ENCODE data around the gene SOX1. TPM values are rescaled to one million over a fixed set of nuclear protein-coding genes. Genes with fewer than 3 reads are reported as not detected.

The SOX1 gene
- total RNA-seq, 1 experiment from 2014 or later, result not detected

DNA sequence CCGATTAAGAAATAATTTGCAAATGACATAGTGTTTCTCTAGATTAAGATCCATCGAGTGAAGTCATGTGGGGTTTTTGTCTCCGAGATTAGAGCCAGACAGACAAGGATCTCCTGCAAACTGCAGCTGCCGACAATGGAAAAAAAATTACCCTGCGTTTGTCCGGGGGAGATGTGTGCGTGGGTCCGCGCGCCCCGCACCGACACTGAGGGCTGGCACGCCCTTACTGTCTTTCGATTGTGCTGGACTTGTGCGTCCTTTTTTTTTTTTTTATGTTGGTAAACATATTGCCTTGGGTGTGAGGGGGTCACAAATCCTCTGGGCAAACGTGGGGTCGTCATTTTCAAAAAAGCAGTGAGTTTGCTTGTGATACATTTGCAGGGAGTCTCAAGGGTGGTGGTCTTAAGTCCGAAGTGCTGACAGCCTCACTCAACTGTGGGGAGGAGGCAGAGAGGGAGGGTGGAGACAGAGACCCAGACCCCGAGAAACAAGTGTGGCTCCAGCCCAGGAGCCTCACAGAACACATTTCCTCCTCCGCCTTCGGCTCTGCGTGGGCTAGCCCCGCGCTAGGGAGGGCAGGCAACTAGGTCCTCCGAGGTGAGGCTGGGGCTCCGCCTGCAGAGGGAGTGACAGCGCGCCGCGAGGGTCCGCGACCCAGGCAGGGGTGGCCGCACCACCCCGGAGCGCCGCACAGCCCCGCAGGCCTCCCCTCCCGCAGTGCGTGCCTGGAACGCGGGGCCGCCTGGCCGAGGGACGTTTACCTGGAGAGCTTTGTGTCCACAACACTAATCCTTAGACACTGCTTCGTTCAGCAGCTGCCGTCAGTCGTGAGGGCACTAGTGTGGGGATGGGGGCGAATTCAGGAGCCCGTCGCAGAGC, 11.7 kb upstream of the SOX1 start:
- peaks cover 99% of the 10 kb centered on the region for H3K27me3 ChIP-seq (ENCODE audit: control insufficient read depth, insufficient read depth, low read length)
- peak; percentile 82 for DNase-seq
- H3K36me3 ChIP-seq (replicated peaks; ENCODE audit: control insufficient read depth, insufficient read depth, low read length), result no peaks in the 10 kb centered on the region
- no peak overlapping the region for H3K4me3 ChIP-seq (ENCODE audit: insufficient read depth, low read depth, low read length)

DNA sequence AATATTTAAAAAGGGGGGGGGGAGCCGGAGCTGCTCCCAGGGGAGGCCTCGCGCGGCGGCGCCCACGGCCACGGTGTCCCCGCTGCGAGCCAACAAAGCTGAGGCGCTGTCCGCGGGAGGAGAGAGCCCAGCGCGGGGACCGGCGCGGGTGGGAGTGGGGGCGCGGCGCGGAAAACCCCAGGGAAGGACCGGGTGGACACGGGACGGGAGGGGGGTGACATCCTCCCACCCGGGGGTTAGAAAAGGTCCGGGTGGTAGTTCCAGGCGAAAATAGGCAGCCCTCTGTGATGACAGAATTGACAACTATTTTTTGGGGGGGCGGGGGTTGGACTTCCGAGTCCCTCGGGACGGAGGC, 11.1 kb upstream of the SOX1 start:
- H3K4me3 ChIP-seq (ENCODE audit: insufficient read depth, low read depth, low read length), result no peak overlapping the region
- H3K27me3 ChIP-seq (ENCODE audit: control insufficient read depth, insufficient read depth, low read length), result peaks cover 100% of the 10 kb centered on the region
- DNase-seq, result no peak
- H3K36me3 ChIP-seq (replicated peaks; ENCODE audit: control insufficient read depth, insufficient read depth, low read length), result no peaks in the 10 kb centered on the region

DNA sequence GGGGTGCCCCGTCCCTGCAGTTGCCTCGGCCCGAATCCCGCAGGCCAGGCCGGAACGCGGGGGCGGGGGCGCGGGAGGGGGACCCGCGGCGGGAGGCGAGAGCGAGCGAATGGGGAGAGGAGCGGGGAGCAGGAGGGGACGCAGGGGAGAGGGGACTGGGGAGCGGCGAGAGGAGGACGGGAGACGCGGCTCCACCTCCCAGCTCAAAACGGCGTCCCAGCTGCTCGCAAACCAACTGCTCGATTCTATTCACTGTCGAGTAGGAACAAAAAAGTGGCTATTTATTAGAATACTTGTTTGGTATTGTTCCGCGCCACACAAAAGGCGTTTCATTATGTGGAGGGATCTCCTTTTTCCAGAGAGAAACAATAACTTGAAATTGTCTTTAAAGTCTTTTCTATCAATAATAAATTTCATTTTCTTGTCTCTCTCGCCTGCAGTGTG, 10.6 kb upstream of the SOX1 start:
- peak; percentile 97 for DNase-seq
- no peak overlapping the region; the same call in 1 of the 2 replicates for H3K4me3 ChIP-seq (ENCODE audit: insufficient read depth, low read depth, low read length)
- peaks cover 100% of the 10 kb centered on the region for H3K27me3 ChIP-seq (ENCODE audit: control insufficient read depth, insufficient read depth, low read length)
- no peaks in the 10 kb centered on the region for H3K36me3 ChIP-seq (replicated peaks; ENCODE audit: control insufficient read depth, insufficient read depth, low read length)

DNA sequence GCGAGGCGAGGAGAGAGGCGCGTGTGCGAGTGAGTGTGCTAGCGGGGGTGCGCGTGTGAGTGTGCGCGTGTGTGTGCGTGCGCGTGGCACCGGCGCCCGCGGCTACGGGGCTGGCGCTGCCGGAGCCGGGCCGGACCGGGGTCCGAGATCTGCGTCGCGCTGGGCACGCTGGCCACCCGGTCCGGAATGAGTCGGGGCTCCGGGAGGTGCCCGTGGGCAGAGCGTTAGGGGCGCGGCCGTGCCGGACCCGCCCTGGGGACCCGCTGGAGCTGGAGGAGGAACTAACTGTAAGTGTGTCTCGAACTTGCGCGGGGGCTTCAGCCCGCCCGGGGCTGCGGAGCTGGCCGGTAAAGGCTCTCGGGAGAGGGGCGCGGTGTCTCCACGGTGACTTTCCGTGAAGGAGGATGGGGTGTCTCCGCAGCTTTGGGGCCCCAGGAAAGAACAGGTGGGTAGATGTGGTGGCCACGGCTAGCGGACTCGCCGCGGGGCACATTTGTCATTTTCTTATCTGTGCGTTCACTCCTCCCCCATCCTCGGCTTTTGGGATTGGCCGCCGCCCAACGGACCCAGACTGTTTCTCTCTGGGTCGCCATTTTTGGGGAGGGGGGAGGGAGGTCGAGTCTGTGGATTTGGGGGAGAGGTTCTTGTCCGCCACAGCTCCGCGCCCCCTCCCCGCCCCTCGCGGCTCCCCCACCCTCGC, 10.1 kb upstream of the SOX1 start:
- no peaks in the 10 kb centered on the region for H3K36me3 ChIP-seq (replicated peaks; ENCODE audit: control insufficient read depth, insufficient read depth, low read length)
- H3K27me3 ChIP-seq (ENCODE audit: control insufficient read depth, insufficient read depth, low read length), result peaks cover 100% of the 10 kb centered on the region
- peak overlapping the region; percentile 22 for H3K4me3 ChIP-seq (ENCODE audit: insufficient read depth, low read depth, low read length)
- DNase-seq, result peak; percentile 88

DNA sequence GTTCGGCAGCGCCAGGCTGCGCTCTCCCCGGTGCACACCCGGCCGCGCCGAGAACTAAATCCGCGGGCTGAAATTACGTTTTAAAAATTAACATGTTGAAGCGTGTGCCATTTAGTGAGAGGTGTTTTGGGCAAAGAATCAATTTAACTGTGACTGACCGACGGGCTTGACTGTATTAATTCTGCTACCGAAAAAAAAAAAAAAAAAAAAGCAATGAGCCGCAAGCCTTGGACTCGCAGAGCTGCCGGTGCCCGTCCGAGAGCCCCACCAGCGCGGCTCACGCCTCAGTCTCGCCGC, 9.6 kb upstream of the SOX1 start:
- no peaks in the 10 kb centered on the region for H3K36me3 ChIP-seq (replicated peaks; ENCODE audit: control insufficient read depth, insufficient read depth, low read length)
- peaks cover 100% of the 10 kb centered on the region for H3K27me3 ChIP-seq (ENCODE audit: control insufficient read depth, insufficient read depth, low read length)
- H3K4me3 ChIP-seq (ENCODE audit: insufficient read depth, low read depth, low read length), result peak overlapping the region; percentile 12; the same call in 1 of the 2 replicates
- no peak for DNase-seq

DNA sequence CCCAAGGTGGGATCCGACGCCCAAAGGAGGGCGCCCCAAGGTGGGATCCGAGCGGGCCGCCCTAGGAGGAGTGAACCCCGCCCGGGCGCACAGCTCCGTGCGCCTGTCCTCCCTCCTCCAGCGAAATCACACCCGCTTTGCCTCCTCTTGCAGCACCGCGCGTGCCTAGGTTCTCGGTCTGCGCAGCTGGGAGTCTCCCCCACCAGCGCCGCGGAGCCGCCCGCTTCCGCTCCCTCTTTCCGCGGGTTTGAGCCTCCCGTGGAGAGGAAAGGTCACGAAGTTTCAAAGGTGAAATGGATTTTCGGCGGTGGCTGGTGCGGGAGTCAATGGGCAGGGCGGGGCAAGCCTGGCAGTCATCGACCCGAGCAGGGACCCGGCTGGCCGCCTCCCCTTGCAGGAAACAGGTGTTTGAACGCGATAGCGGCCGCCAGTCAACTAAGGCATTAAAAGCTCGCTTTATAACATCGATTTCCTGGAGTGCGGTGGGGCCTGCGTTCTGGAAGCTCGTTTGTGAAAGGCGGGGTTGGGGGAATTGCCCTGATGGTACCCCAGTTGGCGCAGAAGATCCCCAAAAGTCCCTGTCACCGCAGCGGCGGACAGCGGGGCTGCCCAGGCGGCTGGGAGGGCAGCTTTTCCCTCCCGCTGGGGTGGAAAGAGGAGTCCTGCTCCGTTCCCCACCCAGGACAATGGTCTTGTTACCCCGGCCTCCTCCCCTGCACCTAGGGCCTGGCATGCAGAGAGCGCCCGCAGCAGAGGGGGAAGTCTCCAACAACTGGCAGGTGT, 9.0 kb upstream of the SOX1 start:
- peak; percentile 87 for DNase-seq
- peaks cover 100% of the 10 kb centered on the region for H3K27me3 ChIP-seq (ENCODE audit: control insufficient read depth, insufficient read depth, low read length)
- peak overlapping the region; percentile 12; the same call in 1 of the 2 replicates for H3K4me3 ChIP-seq (ENCODE audit: insufficient read depth, low read depth, low read length)
- no peaks in the 10 kb centered on the region for H3K36me3 ChIP-seq (replicated peaks; ENCODE audit: control insufficient read depth, insufficient read depth, low read length)

DNA sequence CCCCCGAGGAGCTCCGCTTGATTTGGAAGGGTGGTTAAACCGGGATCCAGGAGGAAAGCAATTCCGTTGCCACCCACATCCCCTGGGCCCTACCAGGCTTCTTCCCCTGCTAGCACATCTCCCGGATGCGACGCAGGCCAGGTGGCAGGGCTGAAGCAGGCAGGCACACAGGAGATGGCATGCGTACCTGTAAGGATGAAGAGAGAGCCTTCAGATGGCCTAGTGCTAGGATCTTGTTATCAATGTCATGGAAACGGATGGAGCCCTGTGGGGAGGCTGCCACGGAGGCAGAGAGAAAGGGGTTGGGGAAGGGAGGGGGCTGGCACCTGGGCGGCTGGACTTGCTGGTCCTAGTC, 8.5 kb upstream of the SOX1 start:
- no peak overlapping the region for H3K4me3 ChIP-seq (ENCODE audit: insufficient read depth, low read depth, low read length)
- H3K27me3 ChIP-seq (ENCODE audit: control insufficient read depth, insufficient read depth, low read length), result peaks cover 100% of the 10 kb centered on the region
- DNase-seq, result peak; percentile 75
- no peaks in the 10 kb centered on the region for H3K36me3 ChIP-seq (replicated peaks; ENCODE audit: control insufficient read depth, insufficient read depth, low read length)

DNA sequence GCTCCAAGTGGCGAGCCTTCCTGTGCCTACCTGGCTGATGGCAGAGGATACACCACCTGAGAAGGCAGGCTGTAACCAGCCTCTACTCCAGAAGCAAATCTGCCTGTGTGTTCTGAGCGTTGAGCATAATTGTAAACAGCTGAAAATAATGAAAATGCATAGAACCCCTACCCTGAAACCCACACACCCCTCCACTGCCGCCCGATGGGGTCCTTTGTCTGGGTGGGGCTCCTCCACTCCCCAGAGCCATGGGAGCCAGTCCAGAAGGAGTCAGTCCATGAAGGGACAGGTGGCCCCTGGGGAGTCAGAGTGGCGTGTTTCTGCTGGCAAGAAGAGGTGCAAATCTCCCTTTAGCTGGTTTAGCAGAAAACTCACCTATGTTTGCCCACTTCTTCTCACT, 8.0 kb upstream of the SOX1 start:
- no peaks in the 10 kb centered on the region for H3K36me3 ChIP-seq (replicated peaks; ENCODE audit: control insufficient read depth, insufficient read depth, low read length)
- no peak overlapping the region for H3K4me3 ChIP-seq (ENCODE audit: insufficient read depth, low read depth, low read length)

DNA sequence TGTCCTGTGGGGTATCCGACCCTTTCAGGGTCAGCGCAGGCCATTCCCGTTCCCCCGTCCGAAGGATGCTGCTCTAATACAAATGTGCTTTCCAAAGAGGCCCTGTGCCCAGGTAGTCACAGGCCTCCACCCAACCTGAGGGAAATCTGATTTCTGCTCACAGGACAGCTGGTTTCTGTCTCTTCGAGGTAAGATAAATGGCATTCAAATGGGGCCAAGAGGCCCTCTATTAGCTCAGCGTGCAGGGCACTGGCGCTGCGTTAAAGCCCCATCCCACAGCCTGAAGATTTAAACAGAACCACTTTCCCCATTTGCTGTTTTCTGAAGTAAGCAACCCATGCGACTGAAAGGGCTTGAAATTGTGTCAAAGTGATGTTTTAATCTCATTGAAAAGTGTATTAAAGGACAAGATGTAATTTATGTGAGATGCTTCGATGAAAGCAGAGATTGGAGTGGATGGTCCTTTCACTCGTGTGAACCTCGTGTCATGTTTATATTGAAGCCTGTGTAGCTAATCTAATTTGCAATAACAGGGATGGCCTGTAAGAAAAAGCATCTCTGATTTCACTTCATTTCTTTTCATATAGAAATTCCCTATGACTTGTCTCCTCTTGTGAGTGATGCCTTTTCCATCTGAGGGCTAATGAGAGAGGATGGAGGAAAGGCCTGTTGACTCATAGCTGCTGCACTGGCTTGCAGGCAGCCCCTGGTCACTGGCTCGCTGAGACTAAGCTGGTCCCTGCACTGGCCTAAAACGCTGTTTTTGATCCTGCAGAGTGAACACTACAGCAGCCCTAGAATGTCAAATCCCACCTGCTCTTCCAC, 7.3 kb upstream of the SOX1 start:
- DNase-seq, result peak; percentile 47
- Histone ChIP-seq H3K36me3 (replicated peaks; ENCODE audit: control insufficient read depth, insufficient read depth, low read length) (no peaks in the 10 kb centered on the region), H3K27me3 (ENCODE audit: control insufficient read depth, insufficient read depth, low read length) (peaks cover 100% of the 10 kb centered on the region), H3K4me3 (ENCODE audit: insufficient read depth, low read depth, low read length) (no peak overlapping the region)

More for the DNA sequence above, 8.0 kb upstream of the SOX1 start:
- peaks cover 100% of the 10 kb centered on the region for H3K27me3 ChIP-seq (ENCODE audit: control insufficient read depth, insufficient read depth, low read length)
- no peak for DNase-seq

DNA sequence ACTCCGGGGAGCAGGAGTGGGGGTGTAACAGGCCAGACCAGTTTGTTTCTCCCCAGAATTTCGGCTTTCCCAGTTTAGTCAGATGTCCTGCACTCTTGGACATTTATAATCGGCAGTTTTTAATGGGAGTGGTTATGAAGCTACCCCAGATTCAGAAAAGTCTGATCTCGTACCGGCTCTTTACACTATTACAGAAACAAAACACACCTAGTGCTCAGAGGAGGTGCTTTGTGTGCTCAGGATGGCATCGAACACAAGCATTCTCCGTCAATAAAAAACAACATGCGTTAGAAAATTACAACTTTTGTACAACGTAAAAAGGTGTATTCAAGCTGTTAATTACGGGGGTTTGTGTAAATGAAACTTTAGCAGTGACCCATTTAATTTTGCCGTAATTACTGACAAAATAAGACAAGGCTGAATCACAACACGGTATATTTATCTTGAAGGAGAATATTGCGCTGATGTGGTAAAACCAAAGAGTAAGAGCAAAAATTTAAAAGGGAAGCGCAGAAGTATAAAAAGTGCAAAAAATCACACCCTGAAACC, 6.6 kb upstream of the SOX1 start:
- no peak overlapping the region for H3K4me3 ChIP-seq (ENCODE audit: insufficient read depth, low read depth, low read length)

DNA sequence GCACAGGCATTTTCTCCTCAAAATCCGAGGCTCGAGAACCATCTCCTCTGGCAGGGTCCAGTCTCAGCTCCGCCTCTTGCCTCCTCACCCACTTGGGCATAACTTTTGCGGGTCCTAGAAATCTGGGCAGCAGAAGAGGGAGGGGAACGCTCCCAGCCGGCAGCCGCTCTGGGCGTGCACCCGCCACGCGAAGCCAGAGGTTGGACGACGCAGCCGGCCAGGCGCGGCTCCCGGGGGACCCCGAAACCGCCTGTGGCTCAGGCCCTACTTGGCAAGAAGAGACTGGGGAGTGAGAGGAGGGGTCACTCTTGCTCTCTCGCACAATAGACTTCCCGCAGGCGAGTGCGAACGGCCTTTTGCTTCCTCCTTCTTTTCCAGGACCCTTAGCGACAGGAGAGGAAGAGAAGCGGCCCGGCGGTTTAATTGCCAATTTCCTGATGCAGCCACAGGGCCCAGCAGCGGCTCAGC, 6.0 kb upstream of the SOX1 start:
- Histone ChIP-seq H3K36me3 (replicated peaks; ENCODE audit: control insufficient read depth, insufficient read depth, low read length) (no peaks in the 10 kb centered on the region), H3K27me3 (ENCODE audit: control insufficient read depth, insufficient read depth, low read length) (peaks cover 100% of the 10 kb centered on the region), H3K4me3 (ENCODE audit: insufficient read depth, low read depth, low read length) (no peak overlapping the region)
- DNase-seq, result peak; percentile 78

More for the DNA sequence above, 6.6 kb upstream of the SOX1 start:
- H3K27me3 ChIP-seq (ENCODE audit: control insufficient read depth, insufficient read depth, low read length), result peaks cover 100% of the 10 kb centered on the region
- no peak for DNase-seq
- H3K36me3 ChIP-seq (replicated peaks; ENCODE audit: control insufficient read depth, insufficient read depth, low read length), result no peaks in the 10 kb centered on the region

DNA sequence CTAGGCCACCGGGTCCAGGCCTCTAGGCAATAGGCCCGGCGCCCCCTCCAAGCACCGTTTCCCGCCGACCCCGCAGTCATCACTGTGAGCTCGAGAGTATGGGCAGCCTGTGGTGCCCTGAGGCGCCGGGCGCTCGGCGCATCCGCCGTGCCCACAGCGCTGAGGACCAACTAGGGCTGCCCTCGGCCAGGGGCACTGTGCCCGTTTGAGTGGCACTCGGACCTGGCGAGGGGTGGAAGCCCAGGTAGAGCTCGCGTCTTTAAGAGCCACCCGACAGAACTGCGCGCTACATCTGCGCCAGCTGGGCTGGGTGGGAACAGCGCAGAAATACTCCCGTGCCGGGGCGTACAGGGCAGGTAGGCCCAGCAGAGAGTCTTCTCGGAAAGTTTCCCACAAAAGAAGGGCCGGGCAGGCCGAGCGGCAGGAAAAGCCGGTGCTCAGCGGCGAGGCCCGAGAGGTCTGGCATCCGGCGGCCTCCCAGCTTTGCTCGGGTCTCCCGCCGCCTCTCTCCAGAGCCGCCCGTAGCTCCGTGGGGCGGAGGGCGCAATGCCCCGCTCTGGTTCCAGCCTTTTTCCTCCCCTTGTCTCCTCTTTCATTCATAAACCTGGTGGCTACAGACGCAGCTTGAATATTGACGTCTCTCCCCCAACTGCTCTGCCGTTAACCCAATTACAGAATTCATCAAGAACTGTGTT, 5.4 kb upstream of the SOX1 start:
- Histone ChIP-seq H3K27me3 (ENCODE audit: control insufficient read depth, insufficient read depth, low read length) (peaks cover 99% of the 10 kb centered on the region), H3K36me3 (replicated peaks; ENCODE audit: control insufficient read depth, insufficient read depth, low read length) (no peaks in the 10 kb centered on the region), H3K4me3 (ENCODE audit: insufficient read depth, low read depth, low read length) (no peak overlapping the region)
- DNase-seq, result peak; percentile 84

DNA sequence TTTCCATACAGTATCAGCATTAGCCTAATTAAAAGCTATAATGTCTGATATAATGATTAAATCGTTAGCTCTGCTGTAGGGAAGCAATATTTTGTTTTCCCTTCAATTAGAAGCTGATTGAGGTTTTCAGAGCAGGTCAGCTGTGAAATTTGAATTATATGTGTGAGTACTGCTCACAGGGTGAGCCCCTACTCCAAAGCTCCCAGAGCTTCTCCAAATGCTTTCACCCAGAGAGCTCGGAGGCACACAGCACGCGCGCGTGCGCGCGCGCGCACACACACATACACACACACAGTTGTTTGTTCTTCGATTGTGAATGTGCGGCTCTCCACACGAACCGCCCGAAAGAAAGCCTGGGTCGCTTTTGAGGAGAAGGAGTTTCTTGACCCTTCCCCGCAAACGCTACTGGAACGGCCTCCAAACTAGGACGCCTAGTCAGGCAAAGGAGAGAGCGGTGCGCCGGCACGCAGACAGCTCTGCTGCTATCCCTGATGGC, 4.8 kb upstream of the SOX1 start:
- H3K27me3 ChIP-seq (ENCODE audit: control insufficient read depth, insufficient read depth, low read length), result peaks cover 95% of the 10 kb centered on the region
- H3K4me3 ChIP-seq (ENCODE audit: insufficient read depth, low read depth, low read length), result no peak overlapping the region
- peak; percentile 71 for DNase-seq
- no peaks in the 10 kb centered on the region for H3K36me3 ChIP-seq (replicated peaks; ENCODE audit: control insufficient read depth, insufficient read depth, low read length)
